NT2/D1 (cell line): ENCODE measurements around the gene RBPMS2.

ENCODE experiments used
- SUZ12 ChIP-seq: IDR thresholded peaks from 2 replicates; pipeline ENCODE4 v1.6.1; 2011; ENCODE audit not compliant: insufficient read length, insufficient read depth; ENCODE audit errors: extremely low read depth
- YY1 ChIP-seq: IDR thresholded peaks from 2 replicates; pipeline ENCODE4 v1.6.1; 2011; ENCODE audit not compliant: insufficient read length, insufficient read depth
- ZNF274 ChIP-seq: IDR thresholded peaks from 2 replicates; pipeline ENCODE4 v1.6.1; 2011; ENCODE audit warnings: mild to moderate bottlenecking, low read depth, low read length

- TF ChIP-seq ZNF274 (no peak), SUZ12 (no peak), YY1 (no peak)
Observed at GRCh38 chr15:64760056-64760455, 15.3 kb downstream of the RBPMS2 start.
